Heart right ventricle (tissue), 16 donors: Measurements from ENCODE around the gene ZFP57. TPM values are rescaled to one million over a fixed set of nuclear protein-coding genes. Genes with fewer than 3 reads are reported as not detected.

Experiments used
- ATAC-seq, 8 donors: fragments of 200-7000 bp; cut with Tn5 transposase; one replicate each; pipeline ENCODE4 v1.9.1; 2020; ENCODE audit warnings: mild to moderate bottlenecking in 8 of 8, moderate library complexity in 8 of 8, moderate number of reproducible peaks in 1 of 8
- DNase-seq, 2 donors: peaks; one replicate each; pipeline ENCODE4 v3.0.0-alpha.2; 2020
- H3K27ac ChIP-seq, 10 donors: fragments of 200-600 bp; sonication (generic) in 2 of 10; one replicate each; pipeline versions ENCODE4 v1.5.0 to v1.8.0; 2020 to 2022; ENCODE audit warnings: mild to moderate bottlenecking in 3 of 10
- H3K27me3 ChIP-seq, 7 donors: fragments of 200-600 bp; one replicate each; pipeline ENCODE4 v1.8.0; 2021 to 2022; ENCODE audit warnings: mild to moderate bottlenecking in 2 of 7
- H3K36me3 ChIP-seq, 9 donors: fragments of 200-600 bp; sonication (generic) in 1 of 9; one replicate each; pipeline versions ENCODE4 v1.5.0 to v1.8.0; 2020 to 2022; ENCODE audit warnings: mild to moderate bottlenecking in 2 of 9
- H3K4me1 ChIP-seq, 9 donors: fragments of 200-600 bp; sonication (generic) in 1 of 9; one replicate each; pipeline versions ENCODE4 v1.5.0 to v1.8.0; 2020 to 2022; ENCODE audit warnings: mild to moderate bottlenecking in 4 of 9
- H3K4me3 ChIP-seq, 10 donors: fragments of 200-600 bp; sonication (generic) in 2 of 10; one replicate each; pipeline versions ENCODE4 v1.5.0 to v1.8.0; 2020 to 2022; ENCODE audit warnings: mild to moderate bottlenecking in 7 of 10, moderate library complexity in 2 of 10
- H3K9me3 ChIP-seq, 11 donors: fragments of 200-600 bp in 10 of 11; sonication (generic) in 2 of 11; one replicate each; pipeline versions ENCODE4 v1.5.0 to v1.8.0; 2013 to 2022; ENCODE audit warnings: mild to moderate bottlenecking in 2 of 11, control low read depth in 1 of 11, moderate library complexity in 1 of 11
- CTCF ChIP-seq, 9 donors: fragments of 200-600 bp; sonication (generic) in 2 of 9; IDR thresholded peaks; one replicate each; pipeline versions ENCODE4 v1.5.0 to v1.8.0; 2021 to 2022; ENCODE audit warnings: antibody characterized with exemption in 9 of 9, mild to moderate bottlenecking in 5 of 9, moderate library complexity in 1 of 9
- WGBS, 2 donors: extraction: QIAGEN DNeasy Blood & Tissue Kit; methylation state at CpG; one replicate each; pipeline ENCODE4 v1.1.7; 2013; ENCODE audit warnings: inconsistent platforms in 1 of 2; 5-methylcytosine and 5-hydroxymethylcytosine counted together
- intact Hi-C, 10 donors: fragments of 100-400 bp; cut with DNase I; formaldehyde crosslinking; loops; one replicate each; pipeline versions ENCODE4 v1.11.1 to v1.14.2; 2022
- long read RNA-seq, 3 donors: library from polyadenylated mRNA; unstranded; transcript quantifications; one replicate each; pipeline ENCODE4 v2.0.0, GENCODE V29; 2020 to 2021
- polyA plus RNA-seq, 2 donors: library from polyadenylated mRNA; stranded (reverse); fragments of 200-250 nt; gene quantifications; one replicate each; pipeline ENCODE4 v1.2.3, GENCODE V29; 2013
- total RNA-seq, 10 donors: library from RNA; stranded (reverse); fragmentation: NEBNext Ultra II Directional in 3 of 10; extraction: Animal tissue kit (Norgen Biotek cat#: 25700) in 3 of 10; gene quantifications; one replicate each; pipeline versions ENCODE4 v1.2.1 to v1.2.4, GENCODE V29; 2021 to 2023
- donor health status: Arrhythmogenic right ventricular cardiomyopathy.
- donor health status: ischemic (EF 13 %, LVEDD 7.1; RV severe dilation, severe dysfunction).
- donor health status: healthy with polysubstance abuse.
- donor health status: DM: no; HTN: yes; CAD: no.
- donor health status: DM: no; HTN: no; CAD: no.
- donor health status: ischemic (EF 25% LVEDD 6.9; RV normal size, moderate dysfunction).
- donor health status: ischemic (EF 25% LVEDD 5.7; RV mildly dilated, moderate dysfunction).
- donor health status: healthy.
- donor health status: DM: yes; HTN: yes; CAD: no.
- donor health status: Ischemic cardiomyopathy.
- donor health status: ischemic (EF 35%, LVEDD 5.7; RV mildly dilated, moderate dysfunction).
- donor health status: nonischemic (EF 11% LVEDD 7.7; RV severe dilation, severe dysfunction).
- donor health status: DM: yes; HTN: yes; CAD: no.
- donor health status: PGD.
- donor health status: ischemic (EF 29% LVEDD 5.4; RV normal size, mild dysfunction).
- donor health status: nonischemic (EF 23%, LVEDD 6.1; RV moderate dilation, normal function).

The ZFP57 gene
- total RNA-seq (10 to 100 TPM in 1 of 10 donors, 1 to 10 TPM in 2, under 1 TPM in 1, not detected in 6; 0.53 to 14.7 (median 6.0) TPM), polyA plus RNA-seq (under 1 TPM in 1 of 2 donors, not detected in 1; 0.06 TPM)
- long read RNA-seq, donor 1: 0 reads
- long read RNA-seq, donor 2: 0 reads
- long read RNA-seq, donor 3: 0 reads

DNA sequence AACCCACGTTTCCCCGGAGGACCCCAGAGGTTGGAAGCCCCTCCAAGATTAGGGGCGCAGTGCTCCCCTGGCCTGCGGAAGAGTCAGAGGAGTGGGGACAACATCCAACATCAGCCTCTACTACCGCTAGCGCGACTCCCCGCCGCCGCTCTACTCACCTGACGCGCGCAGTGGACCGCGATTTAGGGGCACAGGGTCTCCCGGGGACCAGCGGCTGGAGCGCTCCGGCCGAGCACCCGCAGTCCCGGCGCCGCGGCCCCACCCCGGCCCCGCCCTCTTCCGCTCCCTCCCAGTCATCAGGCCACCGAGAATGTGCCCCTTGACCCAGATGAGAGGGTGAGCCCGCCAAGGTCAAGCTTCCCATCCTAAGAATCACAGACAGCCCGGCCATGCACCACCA, at the start of gene ZFP57:
Gene ZFP57, minus strand, starts transcription at position 249 of the 400 bp plus-strand sequence. CDS start 4,149 bp downstream, outside the sequence.
- DNase-seq: no peak
- Histone ChIP-seq H3K9me3 (peaks cover 0 to 2% (median 0%) of the 10 kb centered on the region in 11 donors), H3K4me1 (peaks cover 0 to 6% (median 0%) of the 10 kb centered on the region in 9 donors), H3K4me3 (peak within 1 kb of the TSS in 4 of 10 donors; percentile 17 to 53 (median 46)), H3K27ac (peak within 1 kb of the TSS in 3 of 10 donors; percentile 10 to 61 (median 25)), H3K27me3 (peaks cover 0 to 14% (median 0%) of the 10 kb centered on the region in 7 donors), H3K36me3 (no peaks in the 10 kb centered on the region)
- intact Hi-C loops: no loop called here
- WGBS, 2 donors: 80 to 84% methylated on average over 31 of the region's 31 CpGs
- ATAC-seq: peak in 5 of 8 donors; percentile 27 to 67 (median 41)
- no peak for TF ChIP-seq CTCF (IDR thresholded peaks at IDR 0.05)

DNA sequence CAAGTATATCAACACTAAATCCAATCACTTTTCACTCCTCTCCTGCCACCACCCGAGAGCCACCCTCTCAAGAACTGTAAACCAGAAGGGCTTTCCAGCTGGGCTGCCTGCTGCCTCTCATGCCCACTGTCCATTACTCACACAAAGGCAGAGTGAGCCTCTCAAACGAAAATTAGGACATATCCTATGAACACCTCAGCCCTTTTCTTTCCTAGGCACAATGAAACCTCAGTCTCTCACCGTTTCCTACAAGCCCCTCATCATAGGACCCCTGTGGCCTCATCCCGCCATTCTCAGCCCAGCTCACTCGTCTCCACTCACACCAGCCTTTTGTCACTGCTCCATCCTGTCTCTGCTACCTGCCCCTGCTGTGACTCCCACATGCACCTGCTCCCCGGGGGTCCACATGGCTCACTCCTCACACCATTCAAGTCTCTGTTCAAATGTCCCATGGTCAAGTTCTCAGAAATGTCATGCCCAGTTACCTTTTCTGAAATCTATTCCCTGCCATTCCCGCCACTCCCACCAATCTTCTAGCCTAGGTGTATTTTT, 49.7 kb upstream of the ZFP57 start:
- Histone ChIP-seq H3K4me1 (peaks cover 0 to 18% (median 8%) of the 10 kb centered on the region in 9 donors), H3K27ac (no peak overlapping the region), H3K27me3 (no peaks in the 10 kb centered on the region), H3K4me3 (no peak overlapping the region), H3K9me3 (peaks cover 0 to 3% (median 0%) of the 10 kb centered on the region in 11 donors), H3K36me3 (peaks cover 0 to 33% (median 7%) of the 10 kb centered on the region in 9 donors)
- DNase-seq (no peak), ATAC-seq (no peak)
- WGBS, 2 donors: 57% methylated on average over 7 of the region's 7 CpGs
- TF ChIP-seq CTCF (IDR thresholded peaks at IDR 0.05): no peak
- intact Hi-C loops: loop anchor here in 2 of 10 donors (10.0 kb wide), 1 partner anchor 104 kb away; no protein-coding TSS in a partner anchor

DNA sequence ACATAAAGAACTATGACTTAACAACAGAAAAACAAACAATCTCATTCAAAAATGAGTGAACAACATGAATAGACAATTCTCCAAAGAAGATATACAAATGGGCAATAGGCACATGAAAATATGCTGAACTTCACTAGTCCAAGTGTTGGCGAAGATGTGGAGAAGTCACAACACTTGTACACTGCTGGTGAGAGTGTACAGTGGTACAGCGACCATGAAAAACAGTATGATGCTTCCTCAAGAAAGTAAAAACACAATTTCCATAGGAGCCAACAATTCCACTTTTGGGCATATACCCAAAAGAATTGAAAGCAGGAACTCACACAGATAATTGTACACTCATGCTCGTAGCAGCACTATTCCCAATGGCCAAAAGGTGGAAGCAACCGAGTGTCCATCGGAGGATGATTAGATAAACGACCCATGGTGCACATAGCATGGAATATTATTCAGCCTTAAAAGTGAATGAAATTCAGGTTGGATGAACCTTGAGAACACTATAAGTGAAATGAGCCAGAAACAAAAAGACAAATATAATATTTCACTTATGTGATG, 48.9 kb upstream of the ZFP57 start:
- Histone ChIP-seq H3K27me3 (no peaks in the 10 kb centered on the region), H3K27ac (no peak overlapping the region), H3K36me3 (peaks cover 0 to 41% (median 12%) of the 10 kb centered on the region in 9 donors), H3K9me3 (no peaks in the 10 kb centered on the region), H3K4me3 (no peak overlapping the region), H3K4me1 (peaks cover 0 to 26% (median 14%) of the 10 kb centered on the region in 9 donors)
- ATAC-seq: no peak
- no peak for DNase-seq
- 77 to 78% methylated on average over 6 of the region's 6 CpGs for WGBS, 2 donors
- TF ChIP-seq CTCF (IDR thresholded peaks at IDR 0.05): no peak
- intact Hi-C loops: loop anchor here in 2 of 10 donors (10.0 kb wide), 1 partner anchor 105 kb away; no protein-coding TSS in a partner anchor

- H3K9me3 ChIP-seq: no peaks in the 10 kb centered on the region
- ATAC-seq (no peak), DNase-seq (no peak)
- peaks cover 0 to 47% (median 12%) of the 10 kb centered on the region in 9 donors for H3K36me3 ChIP-seq
- H3K4me3 ChIP-seq: no peak overlapping the region
- TF ChIP-seq CTCF (IDR thresholded peaks at IDR 0.05): no peak
- H3K27me3 ChIP-seq: no peaks in the 10 kb centered on the region
- no peak overlapping the region for H3K27ac ChIP-seq
- H3K4me1 ChIP-seq: peaks cover 0 to 34% (median 21%) of the 10 kb centered on the region in 9 donors
- intact Hi-C loops: no loop called here
Measured at GRCh38 chr6:29728875-29729270, 47.9 kb upstream of the ZFP57 start.
